ENCODE data around the gene LCN2. TPM values are rescaled to one million over a fixed set of nuclear protein-coding genes. Genes with fewer than 3 reads are reported as not detected.

The LCN2 gene
- total RNA-seq, 1 experiment from 2014 or later, result 1.3 TPM

DNA sequence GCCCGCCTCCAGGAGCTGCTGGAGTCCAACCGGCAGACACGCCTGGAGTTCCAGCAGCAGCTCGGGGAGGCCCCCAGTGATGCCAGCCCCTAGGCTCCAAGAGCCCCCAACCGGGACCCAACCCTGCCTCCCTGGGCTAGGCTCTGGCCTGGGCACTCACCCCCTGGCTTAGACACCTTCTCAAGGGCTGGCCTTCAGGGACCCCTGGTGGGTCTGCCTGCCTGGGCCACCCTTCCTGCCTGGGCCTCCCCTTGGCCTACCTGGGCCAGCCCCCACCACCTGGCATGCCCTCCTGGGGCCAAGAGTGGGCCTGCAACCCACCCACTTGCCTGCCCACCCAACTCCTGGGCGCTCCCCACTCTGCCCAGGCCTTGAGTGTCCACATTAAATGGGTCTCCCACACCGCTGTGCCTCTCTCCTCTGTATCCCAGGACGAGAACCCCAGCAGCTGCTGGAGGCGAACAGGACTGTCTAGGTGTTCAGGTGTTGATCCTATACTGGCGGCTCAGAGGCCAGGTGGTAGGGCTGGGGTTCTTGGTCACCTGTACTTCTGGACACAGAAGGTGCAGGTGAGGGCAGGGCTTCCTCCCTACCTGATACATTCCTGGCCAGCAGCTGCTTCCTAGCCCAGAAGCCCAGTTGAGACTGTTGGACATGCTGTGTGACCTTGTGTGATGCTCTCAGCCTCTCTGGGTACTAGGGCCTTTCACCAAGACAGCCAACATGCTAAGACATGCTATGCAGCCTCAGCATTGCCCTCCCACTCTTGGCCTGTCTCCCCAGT lies 14.5 kb downstream of the LCN2 start (continued):
- TF ChIP-seq, protein P1, sequence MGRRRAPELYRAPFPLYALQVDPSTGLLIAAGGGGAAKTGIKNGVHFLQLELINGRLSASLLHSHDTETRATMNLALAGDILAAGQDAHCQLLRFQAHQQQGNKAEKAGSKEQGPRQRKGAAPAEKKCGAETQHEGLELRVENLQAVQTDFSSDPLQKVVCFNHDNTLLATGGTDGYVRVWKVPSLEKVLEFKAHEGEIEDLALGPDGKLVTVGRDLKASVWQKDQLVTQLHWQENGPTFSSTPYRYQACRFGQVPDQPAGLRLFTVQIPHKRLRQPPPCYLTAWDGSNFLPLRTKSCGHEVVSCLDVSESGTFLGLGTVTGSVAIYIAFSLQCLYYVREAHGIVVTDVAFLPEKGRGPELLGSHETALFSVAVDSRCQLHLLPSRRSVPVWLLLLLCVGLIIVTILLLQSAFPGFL (CRISPR knock-in tag; IDR thresholded peaks at IDR 0.05; ENCODE audit: borderline replicate concordance), result no peak
- TF ChIP-seq, protein P2, sequence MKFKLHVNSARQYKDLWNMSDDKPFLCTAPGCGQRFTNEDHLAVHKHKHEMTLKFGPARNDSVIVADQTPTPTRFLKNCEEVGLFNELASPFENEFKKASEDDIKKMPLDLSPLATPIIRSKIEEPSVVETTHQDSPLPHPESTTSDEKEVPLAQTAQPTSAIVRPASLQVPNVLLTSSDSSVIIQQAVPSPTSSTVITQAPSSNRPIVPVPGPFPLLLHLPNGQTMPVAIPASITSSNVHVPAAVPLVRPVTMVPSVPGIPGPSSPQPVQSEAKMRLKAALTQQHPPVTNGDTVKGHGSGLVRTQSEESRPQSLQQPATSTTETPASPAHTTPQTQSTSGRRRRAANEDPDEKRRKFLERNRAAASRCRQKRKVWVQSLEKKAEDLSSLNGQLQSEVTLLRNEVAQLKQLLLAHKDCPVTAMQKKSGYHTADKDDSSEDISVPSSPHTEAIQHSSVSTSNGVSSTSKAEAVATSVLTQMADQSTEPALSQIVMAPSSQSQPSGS (CRISPR knock-in tag; IDR thresholded peaks at IDR 0.05; ENCODE audit: borderline replicate concordance, low read depth), result no peak
- TF ChIP-seq NFE2L1 (CRISPR knock-in tag; IDR thresholded peaks at IDR 0.05) (no peak), GTF2I (CRISPR knock-in tag; conservative IDR thresholded peaks at IDR 0.05) (no peak), TEAD1 (CRISPR knock-in tag; IDR thresholded peaks at IDR 0.05) (no peak), CREM (CRISPR knock-in tag; IDR thresholded peaks at IDR 0.05) (no peak), HMGA2 (CRISPR knock-in tag; IDR thresholded peaks at IDR 0.05) (no peak), ZNF416 (CRISPR knock-in tag; IDR thresholded peaks at IDR 0.05) (no peak), FOXK1 (CRISPR knock-in tag; IDR thresholded peaks at IDR 0.05) (no peak)
- TF ChIP-seq, protein P3, sequence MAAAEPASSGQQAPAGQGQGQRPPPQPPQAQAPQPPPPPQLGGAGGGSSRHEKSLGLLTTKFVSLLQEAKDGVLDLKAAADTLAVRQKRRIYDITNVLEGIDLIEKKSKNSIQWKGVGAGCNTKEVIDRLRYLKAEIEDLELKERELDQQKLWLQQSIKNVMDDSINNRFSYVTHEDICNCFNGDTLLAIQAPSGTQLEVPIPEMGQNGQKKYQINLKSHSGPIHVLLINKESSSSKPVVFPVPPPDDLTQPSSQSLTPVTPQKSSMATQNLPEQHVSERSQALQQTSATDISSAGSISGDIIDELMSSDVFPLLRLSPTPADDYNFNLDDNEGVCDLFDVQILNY (CRISPR knock-in tag; IDR thresholded peaks at IDR 0.05), result no peak
- TF ChIP-seq, protein P4, sequence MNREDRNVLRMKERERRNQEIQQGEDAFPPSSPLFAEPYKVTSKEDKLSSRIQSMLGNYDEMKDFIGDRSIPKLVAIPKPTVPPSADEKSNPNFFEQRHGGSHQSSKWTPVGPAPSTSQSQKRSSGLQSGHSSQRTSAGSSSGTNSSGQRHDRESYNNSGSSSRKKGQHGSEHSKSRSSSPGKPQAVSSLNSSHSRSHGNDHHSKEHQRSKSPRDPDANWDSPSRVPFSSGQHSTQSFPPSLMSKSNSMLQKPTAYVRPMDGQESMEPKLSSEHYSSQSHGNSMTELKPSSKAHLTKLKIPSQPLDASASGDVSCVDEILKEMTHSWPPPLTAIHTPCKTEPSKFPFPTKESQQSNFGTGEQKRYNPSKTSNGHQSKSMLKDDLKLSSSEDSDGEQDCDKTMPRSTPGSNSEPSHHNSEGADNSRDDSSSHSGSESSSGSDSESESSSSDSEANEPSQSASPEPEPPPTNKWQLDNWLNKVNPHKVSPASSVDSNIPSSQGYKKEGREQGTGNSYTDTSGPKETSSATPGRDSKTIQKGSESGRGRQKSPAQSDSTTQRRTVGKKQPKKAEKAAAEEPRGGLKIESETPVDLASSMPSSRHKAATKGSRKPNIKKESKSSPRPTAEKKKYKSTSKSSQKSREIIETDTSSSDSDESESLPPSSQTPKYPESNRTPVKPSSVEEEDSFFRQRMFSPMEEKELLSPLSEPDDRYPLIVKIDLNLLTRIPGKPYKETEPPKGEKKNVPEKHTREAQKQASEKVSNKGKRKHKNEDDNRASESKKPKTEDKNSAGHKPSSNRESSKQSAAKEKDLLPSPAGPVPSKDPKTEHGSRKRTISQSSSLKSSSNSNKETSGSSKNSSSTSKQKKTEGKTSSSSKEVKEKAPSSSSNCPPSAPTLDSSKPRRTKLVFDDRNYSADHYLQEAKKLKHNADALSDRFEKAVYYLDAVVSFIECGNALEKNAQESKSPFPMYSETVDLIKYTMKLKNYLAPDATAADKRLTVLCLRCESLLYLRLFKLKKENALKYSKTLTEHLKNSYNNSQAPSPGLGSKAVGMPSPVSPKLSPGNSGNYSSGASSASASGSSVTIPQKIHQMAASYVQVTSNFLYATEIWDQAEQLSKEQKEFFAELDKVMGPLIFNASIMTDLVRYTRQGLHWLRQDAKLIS (CRISPR knock-in tag; IDR thresholded peaks at IDR 0.05; ENCODE audit: borderline replicate concordance), result no peak
- TF ChIP-seq, protein P5, sequence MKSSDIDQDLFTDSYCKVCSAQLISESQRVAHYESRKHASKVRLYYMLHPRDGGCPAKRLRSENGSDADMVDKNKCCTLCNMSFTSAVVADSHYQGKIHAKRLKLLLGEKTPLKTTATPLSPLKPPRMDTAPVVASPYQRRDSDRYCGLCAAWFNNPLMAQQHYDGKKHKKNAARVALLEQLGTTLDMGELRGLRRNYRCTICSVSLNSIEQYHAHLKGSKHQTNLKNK (CRISPR knock-in tag; IDR thresholded peaks at IDR 0.05), result no peak

DNA sequence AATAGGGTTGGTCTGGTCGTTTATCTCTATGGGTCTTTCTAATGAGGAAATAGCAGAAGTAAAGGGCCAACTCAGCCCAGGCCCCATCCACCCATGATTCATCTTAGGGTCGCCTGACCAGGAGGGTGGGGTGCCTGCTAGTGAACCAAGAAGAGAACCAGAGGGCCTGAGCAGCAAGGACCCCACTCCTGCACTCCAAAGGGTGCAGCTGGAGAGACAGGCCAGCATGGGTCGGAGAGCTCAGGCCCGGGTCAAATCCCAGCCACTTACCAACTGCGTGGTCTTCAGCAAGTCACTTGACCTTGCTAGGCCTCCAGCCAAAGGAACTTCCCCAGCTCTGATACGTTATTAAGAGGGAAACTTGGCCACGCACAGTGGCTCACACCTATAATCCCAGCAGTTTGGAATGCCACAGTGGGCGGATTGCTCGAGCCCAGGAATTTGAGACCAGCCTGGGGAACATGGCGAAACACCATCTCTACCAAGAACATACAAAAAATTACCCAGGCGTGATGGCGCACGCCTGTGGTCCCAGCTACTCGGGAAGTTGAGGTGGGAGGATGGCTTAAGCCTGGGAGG lies 15.1 kb downstream of the LCN2 start:
- no peaks in the 10 kb centered on the region for H3K27me3 Mint-ChIP-seq (ENCODE audit: low read depth)
- TF ChIP-seq CBFB (CRISPR knock-in tag; IDR thresholded peaks at IDR 0.05; ENCODE audit: low read depth), result no peak
- TF ChIP-seq EMX1 (CRISPR knock-in tag; IDR thresholded peaks at IDR 0.05), result no peak
- no peak for TF ChIP-seq CREB1 (CRISPR knock-in tag; IDR thresholded peaks at IDR 0.05)
- TF ChIP-seq ZNF396 (CRISPR knock-in tag; IDR thresholded peaks at IDR 0.05; ENCODE audit: borderline replicate concordance), result no peak
- TF ChIP-seq, protein P6, sequence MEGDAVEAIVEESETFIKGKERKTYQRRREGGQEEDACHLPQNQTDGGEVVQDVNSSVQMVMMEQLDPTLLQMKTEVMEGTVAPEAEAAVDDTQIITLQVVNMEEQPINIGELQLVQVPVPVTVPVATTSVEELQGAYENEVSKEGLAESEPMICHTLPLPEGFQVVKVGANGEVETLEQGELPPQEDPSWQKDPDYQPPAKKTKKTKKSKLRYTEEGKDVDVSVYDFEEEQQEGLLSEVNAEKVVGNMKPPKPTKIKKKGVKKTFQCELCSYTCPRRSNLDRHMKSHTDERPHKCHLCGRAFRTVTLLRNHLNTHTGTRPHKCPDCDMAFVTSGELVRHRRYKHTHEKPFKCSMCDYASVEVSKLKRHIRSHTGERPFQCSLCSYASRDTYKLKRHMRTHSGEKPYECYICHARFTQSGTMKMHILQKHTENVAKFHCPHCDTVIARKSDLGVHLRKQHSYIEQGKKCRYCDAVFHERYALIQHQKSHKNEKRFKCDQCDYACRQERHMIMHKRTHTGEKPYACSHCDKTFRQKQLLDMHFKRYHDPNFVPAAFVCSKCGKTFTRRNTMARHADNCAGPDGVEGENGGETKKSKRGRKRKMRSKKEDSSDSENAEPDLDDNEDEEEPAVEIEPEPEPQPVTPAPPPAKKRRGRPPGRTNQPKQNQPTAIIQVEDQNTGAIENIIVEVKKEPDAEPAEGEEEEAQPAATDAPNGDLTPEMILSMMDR (IDR thresholded peaks at IDR 0.05), result no peak
- TF ChIP-seq, protein P7, sequence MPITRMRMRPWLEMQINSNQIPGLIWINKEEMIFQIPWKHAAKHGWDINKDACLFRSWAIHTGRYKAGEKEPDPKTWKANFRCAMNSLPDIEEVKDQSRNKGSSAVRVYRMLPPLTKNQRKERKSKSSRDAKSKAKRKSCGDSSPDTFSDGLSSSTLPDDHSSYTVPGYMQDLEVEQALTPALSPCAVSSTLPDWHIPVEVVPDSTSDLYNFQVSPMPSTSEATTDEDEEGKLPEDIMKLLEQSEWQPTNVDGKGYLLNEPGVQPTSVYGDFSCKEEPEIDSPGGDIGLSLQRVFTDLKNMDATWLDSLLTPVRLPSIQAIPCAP (CRISPR knock-in tag; IDR thresholded peaks at IDR 0.05), result no peak
- TF ChIP-seq FOXP1 (CRISPR knock-in tag; IDR thresholded peaks at IDR 0.05; ENCODE audit: borderline replicate concordance), result no peak
- TF ChIP-seq, protein P5 (CRISPR knock-in tag; IDR thresholded peaks at IDR 0.05), result no peak
- TF ChIP-seq NFATC4 (CRISPR knock-in tag; IDR thresholded peaks at IDR 0.05), result no peak
- TF ChIP-seq, protein P8, sequence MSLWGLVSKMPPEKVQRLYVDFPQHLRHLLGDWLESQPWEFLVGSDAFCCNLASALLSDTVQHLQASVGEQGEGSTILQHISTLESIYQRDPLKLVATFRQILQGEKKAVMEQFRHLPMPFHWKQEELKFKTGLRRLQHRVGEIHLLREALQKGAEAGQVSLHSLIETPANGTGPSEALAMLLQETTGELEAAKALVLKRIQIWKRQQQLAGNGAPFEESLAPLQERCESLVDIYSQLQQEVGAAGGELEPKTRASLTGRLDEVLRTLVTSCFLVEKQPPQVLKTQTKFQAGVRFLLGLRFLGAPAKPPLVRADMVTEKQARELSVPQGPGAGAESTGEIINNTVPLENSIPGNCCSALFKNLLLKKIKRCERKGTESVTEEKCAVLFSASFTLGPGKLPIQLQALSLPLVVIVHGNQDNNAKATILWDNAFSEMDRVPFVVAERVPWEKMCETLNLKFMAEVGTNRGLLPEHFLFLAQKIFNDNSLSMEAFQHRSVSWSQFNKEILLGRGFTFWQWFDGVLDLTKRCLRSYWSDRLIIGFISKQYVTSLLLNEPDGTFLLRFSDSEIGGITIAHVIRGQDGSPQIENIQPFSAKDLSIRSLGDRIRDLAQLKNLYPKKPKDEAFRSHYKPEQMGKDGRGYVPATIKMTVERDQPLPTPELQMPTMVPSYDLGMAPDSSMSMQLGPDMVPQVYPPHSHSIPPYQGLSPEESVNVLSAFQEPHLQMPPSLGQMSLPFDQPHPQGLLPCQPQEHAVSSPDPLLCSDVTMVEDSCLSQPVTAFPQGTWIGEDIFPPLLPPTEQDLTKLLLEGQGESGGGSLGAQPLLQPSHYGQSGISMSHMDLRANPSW (CRISPR knock-in tag; conservative IDR thresholded peaks at IDR 0.05; ENCODE audit: low read depth), result no peak
- no peak for TF ChIP-seq SOX15 (CRISPR knock-in tag; IDR thresholded peaks at IDR 0.05)

More for the DNA sequence above, 15.1 kb downstream of the LCN2 start:
- Mint-ChIP-seq H3K4me1 (peaks cover 5% of the 10 kb centered on the region), H3K27ac (no peak overlapping the region), H3K9me3 (no peaks in the 10 kb centered on the region), H3K36me3 (peaks cover 28% of the 10 kb centered on the region), H3K4me3 (no peak overlapping the region)
- no peak for DNase-seq (ENCODE audit: low spot score)
- no peak for ATAC-seq
- POLR2A ChIA-PET, result no interaction called here
- CTCF ChIA-PET, result interaction anchor here (2.1 kb wide), 1 partner anchor 40 kb away, joined by 7 read pairs; no protein-coding TSS in a partner anchor

All from WTC11 (cell line).